Heart left ventricle (tissue), 16 donors: ENCODE measurements around the gene TTN. TPM values are rescaled to one million over a fixed set of nuclear protein-coding genes. Genes with fewer than 3 reads are reported as not detected.

Source experiments
- ATAC-seq, 4 donors: fragments of 200-7000 bp; cut with Tn5 transposase; one replicate each; pipeline ENCODE4 v1.9.1; 2020 to 2022; ENCODE audit warnings: moderate library complexity in 4 of 4, mild to moderate bottlenecking in 3 of 4, moderate number of reproducible peaks in 1 of 4
- DNase-seq, 5 donors: peaks; one replicate each; pipeline ENCODE4 v3.0.0-alpha.2; 2020
- H3K27ac ChIP-seq, 12 donors: fragments of 200-600 bp; sonication (generic) in 4 of 12; one replicate each; pipeline versions ENCODE4 v1.5.0 to v1.8.0; 2016 to 2022; ENCODE audit warnings: mild to moderate bottlenecking in 2 of 12
- H3K27me3 ChIP-seq, 9 donors: fragments of 200-600 bp; sonication (generic) in 2 of 9; one replicate each; pipeline versions ENCODE4 v1.5.1 to v1.8.0; 2016 to 2022; ENCODE audit warnings: mild to moderate bottlenecking in 3 of 9
- H3K36me3 ChIP-seq, 9 donors: fragments of 200-600 bp; sonication (generic) in 2 of 9; one replicate each; pipeline versions ENCODE4 v1.5.0 to v1.8.0; 2018 to 2022; ENCODE audit warnings: mild to moderate bottlenecking in 2 of 9
- H3K4me1 ChIP-seq, 12 donors: fragments of 200-600 bp; sonication (generic) in 4 of 12; one replicate each; pipeline versions ENCODE4 v1.5.0 to v1.8.0; 2016 to 2022; ENCODE audit warnings: mild to moderate bottlenecking in 3 of 12
- H3K4me3 ChIP-seq, 12 donors: fragments of 200-600 bp; sonication (generic) in 4 of 12; one replicate each; pipeline versions ENCODE4 v1.5.0 to v1.8.0; 2017 to 2022; ENCODE audit warnings: mild to moderate bottlenecking in 9 of 12, moderate library complexity in 4 of 12
- H3K9me3 ChIP-seq, 12 donors: fragments of 200-600 bp; sonication (generic) in 4 of 12; one replicate each; pipeline versions ENCODE4 v1.5.0 to v1.8.0; 2016 to 2022; ENCODE audit warnings: mild to moderate bottlenecking in 1 of 12
- POLR2A ChIP-seq, 2 donors: fragments of 450-650 bp; IDR thresholded peaks; one replicate each; pipeline ENCODE4 v1.6.1; 2017; ENCODE audit warnings: antibody characterized with exemption in 2 of 2, mild to moderate bottlenecking in 2 of 2, moderate library complexity in 2 of 2
- WGBS, 4 donors: extraction: QIAGEN DNeasy Blood & Tissue Kit in 2 of 4; methylation state at CpG; one replicate each; pipeline versions ENCODE4 v1.1.5 to v1.1.7; 2013 to 2018; 5-methylcytosine and 5-hydroxymethylcytosine counted together
- intact Hi-C, 10 donors: fragments of 100-400 bp; cut with DNase I; formaldehyde crosslinking; loops; one replicate each; pipeline versions ENCODE4 v1.11.1 to v1.14.2; 2022
- polyA plus RNA-seq, 2 donors: library from polyadenylated mRNA; stranded (reverse); fragments of 200-250 nt; gene quantifications; one replicate each; pipeline ENCODE4 v1.2.3, GENCODE V29; 2013
- total RNA-seq, 9 donors: library from RNA; depleted of rRNA in 2 of 9; stranded (reverse); fragments of >200 nt in 2 of 9; fragmentation: NEBNext Ultra II Directional in 3 of 9; extraction: Animal tissue kit (Norgen Biotek cat#: 25700) in 3 of 9; gene quantifications; one replicate each; pipeline versions ENCODE4 v1.1.0 to v1.2.4, GENCODE V29; 2016 to 2023
- TF ChIP-seq, protein P1 (sequence below), 12 donors: fragments of 200-600 bp; sonication (generic) in 4 of 12; IDR thresholded peaks; one replicate each; pipeline versions ENCODE4 v1.5.0 to v1.8.0; 2018 to 2022; ENCODE audit warnings: antibody characterized with exemption in 12 of 12, mild to moderate bottlenecking in 5 of 12
- donor health status: ischemic (EF 13 %, LVEDD 7.1; RV severe dilation, severe dysfunction).
- donor health status: healthy with polysubstance abuse.
- donor health status: DM: no; HTN: yes; CAD: no.
- donor health status: DM: no; HTN: no; CAD: no.
- donor health status: ischemic (EF 25% LVEDD 6.9; RV normal size, moderate dysfunction).
- donor health status: ischemic (EF 25% LVEDD 5.7; RV mildly dilated, moderate dysfunction).
- donor health status: healthy.
- donor health status: DM: yes; HTN: yes; CAD: no.
- donor health status: ischemic (EF 35%, LVEDD 5.7; RV mildly dilated, moderate dysfunction).
- donor health status: nonischemic (EF 11% LVEDD 7.7; RV severe dilation, severe dysfunction).
- donor health status: DM: yes; HTN: yes; CAD: no.
- donor health status: PGD.
- donor health status: ischemic (EF 29% LVEDD 5.4; RV normal size, mild dysfunction).
- donor health status: nonischemic (EF 23%, LVEDD 6.1; RV moderate dilation, normal function).

TTN gene
- total and polyA plus RNA-seq, 11 donors = 136 to 4,653 (median 3,379) TPM

DNA sequence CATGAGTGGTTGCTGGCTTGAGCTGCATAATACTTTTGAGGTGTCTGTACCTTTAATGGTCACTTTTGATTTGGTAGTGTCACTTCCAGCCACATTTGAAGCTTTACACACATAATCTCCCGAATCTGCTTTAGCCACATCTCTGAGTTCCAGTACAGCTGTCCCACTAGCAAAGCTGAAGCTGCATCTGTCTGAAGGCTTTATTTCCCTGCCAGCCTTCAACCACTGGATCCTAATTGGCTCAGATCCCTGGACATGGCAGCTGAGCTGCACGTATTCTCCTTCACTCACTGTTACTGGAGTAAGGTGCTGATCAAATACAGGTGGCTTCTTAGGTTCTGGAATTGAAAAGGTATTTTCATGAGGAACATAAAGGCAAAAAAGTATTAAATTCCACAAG lies 99.7 kb downstream of the TTN start:
- 48 to 53% (median 50%) methylated on average over 2 of the region's 2 CpGs for WGBS, 4 donors
- peaks cover 0 to 100% (median 90%) of the 10 kb centered on the region in 9 donors for H3K36me3 ChIP-seq
- peaks cover 0 to 11% (median 0%) of the 10 kb centered on the region in 12 donors for H3K4me1 ChIP-seq
- DNase-seq (no peak), ATAC-seq (no peak)
- H3K4me3 ChIP-seq = no peak overlapping the region
- intact Hi-C loops = no loop called here
- H3K27me3 ChIP-seq = no peaks in the 10 kb centered on the region
- no peak for TF ChIP-seq POLR2A (IDR thresholded peaks at IDR 0.05)
- TF ChIP-seq, protein P1, sequence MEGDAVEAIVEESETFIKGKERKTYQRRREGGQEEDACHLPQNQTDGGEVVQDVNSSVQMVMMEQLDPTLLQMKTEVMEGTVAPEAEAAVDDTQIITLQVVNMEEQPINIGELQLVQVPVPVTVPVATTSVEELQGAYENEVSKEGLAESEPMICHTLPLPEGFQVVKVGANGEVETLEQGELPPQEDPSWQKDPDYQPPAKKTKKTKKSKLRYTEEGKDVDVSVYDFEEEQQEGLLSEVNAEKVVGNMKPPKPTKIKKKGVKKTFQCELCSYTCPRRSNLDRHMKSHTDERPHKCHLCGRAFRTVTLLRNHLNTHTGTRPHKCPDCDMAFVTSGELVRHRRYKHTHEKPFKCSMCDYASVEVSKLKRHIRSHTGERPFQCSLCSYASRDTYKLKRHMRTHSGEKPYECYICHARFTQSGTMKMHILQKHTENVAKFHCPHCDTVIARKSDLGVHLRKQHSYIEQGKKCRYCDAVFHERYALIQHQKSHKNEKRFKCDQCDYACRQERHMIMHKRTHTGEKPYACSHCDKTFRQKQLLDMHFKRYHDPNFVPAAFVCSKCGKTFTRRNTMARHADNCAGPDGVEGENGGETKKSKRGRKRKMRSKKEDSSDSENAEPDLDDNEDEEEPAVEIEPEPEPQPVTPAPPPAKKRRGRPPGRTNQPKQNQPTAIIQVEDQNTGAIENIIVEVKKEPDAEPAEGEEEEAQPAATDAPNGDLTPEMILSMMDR (IDR thresholded peaks at IDR 0.05) = no peak
- no peaks in the 10 kb centered on the region for H3K9me3 ChIP-seq
- no peak overlapping the region for H3K27ac ChIP-seq

DNA sequence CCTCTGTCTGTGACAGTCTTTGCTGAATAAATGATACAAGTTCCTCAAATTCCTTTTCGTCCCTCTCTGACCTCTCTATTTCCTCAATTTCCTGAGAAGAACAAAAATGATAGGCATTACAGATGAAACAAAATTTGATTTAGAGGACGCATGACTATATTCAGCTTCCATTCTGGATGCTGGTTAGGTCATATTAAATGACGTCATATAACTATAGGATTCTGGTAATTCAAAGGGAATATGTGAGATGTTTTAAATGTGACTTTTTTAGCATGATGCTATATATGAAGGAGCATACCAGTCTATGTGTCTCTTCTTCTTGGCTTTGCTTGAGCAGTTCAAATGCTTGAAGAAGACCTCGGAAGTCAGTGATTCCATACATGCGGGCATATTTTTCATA lies 102.3 kb downstream of the TTN start:
- H3K4me1 ChIP-seq = peaks cover 0 to 3% (median 0%) of the 10 kb centered on the region in 12 donors
- no peak for DNase-seq
- no peaks in the 10 kb centered on the region for H3K9me3 ChIP-seq
- no peak for ATAC-seq
- no peak overlapping the region for H3K27ac ChIP-seq
- TF ChIP-seq POLR2A (IDR thresholded peaks at IDR 0.05) = no peak
- TF ChIP-seq, protein P1 (IDR thresholded peaks at IDR 0.05) = no peak
- no peak overlapping the region for H3K4me3 ChIP-seq
- no peaks in the 10 kb centered on the region for H3K27me3 ChIP-seq
- intact Hi-C loops = no loop called here
- WGBS, 4 donors = 71 to 79% (median 75%) methylated on average over 5 of the region's 5 CpGs
- peaks cover 0 to 100% (median 81%) of the 10 kb centered on the region in 9 donors for H3K36me3 ChIP-seq

DNA sequence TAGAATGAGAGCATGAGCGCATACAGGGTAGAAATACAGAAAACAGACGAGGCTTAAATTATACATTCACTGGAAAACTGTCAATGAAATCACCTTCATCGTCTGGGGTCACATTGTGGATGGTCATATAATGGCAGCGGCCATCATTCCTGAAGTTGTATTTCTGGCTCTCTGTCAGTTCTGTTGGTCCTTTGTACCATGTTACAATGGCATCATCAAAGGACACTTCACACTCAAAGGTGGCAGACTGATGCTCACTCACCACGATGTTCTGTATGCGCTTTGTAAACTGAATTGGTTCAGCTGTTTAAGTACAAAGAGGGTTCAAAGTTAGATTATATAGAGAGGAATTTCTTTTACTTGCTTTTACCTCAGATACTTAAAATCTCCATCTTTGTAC lies 104.9 kb downstream of the TTN start:
- WGBS, 4 donors = 68 to 79% (median 76%) methylated on average over 6 of the region's 6 CpGs
- intact Hi-C loops = no loop called here
- Histone ChIP-seq H3K4me1 (peaks cover 0 to 3% (median 0%) of the 10 kb centered on the region in 12 donors), H3K27me3 (no peaks in the 10 kb centered on the region), H3K27ac (no peak overlapping the region), H3K9me3 (no peaks in the 10 kb centered on the region), H3K36me3 (peaks cover 0 to 96% (median 66%) of the 10 kb centered on the region in 9 donors), H3K4me3 (no peak overlapping the region)
- DNase-seq = no peak
- TF ChIP-seq, protein P1 (IDR thresholded peaks at IDR 0.05) = no peak
- TF ChIP-seq POLR2A (IDR thresholded peaks at IDR 0.05) = no peak
- ATAC-seq = peak in 3 of 4 donors; percentile 13 to 63 (median 22)

GRCh38 chr2:178700922-178701342 lies 106.3 kb downstream of the TTN start:
- ATAC-seq (no peak), DNase-seq (no peak)
- no peak overlapping the region for H3K27ac ChIP-seq
- no peaks in the 10 kb centered on the region for H3K27me3 ChIP-seq
- H3K36me3 ChIP-seq = peaks cover 0 to 96% (median 62%) of the 10 kb centered on the region in 9 donors
- H3K4me3 ChIP-seq = no peak overlapping the region
- TF ChIP-seq POLR2A (IDR thresholded peaks at IDR 0.05) = no peak
- TF ChIP-seq, protein P1 (IDR thresholded peaks at IDR 0.05) = peak; percentile 65 to 90 (median 82)
- 52 to 61% (median 57%) methylated on average over 9 of the region's 9 CpGs for WGBS, 4 donors
- intact Hi-C loops = no loop called here
- H3K9me3 ChIP-seq = no peaks in the 10 kb centered on the region
- H3K4me1 ChIP-seq = peaks cover 0 to 12% (median 0%) of the 10 kb centered on the region in 12 donors
